ENCODE results near the gene WDR46.

GRCh38 chr6:33235221-33235634 lies 53.8 kb downstream of the WDR46 start:
- TF ChIP-seq ZNF274 (IDR thresholded peaks at IDR 0.05; ENCODE audit: low read depth, low read length) (no peak), YY1 (IDR thresholded peaks at IDR 0.05; ENCODE audit: insufficient read depth, insufficient read length) (no peak)

Data from NT2/D1 (cell line).